ENCODE measurements around the gene PPCS. TPM values are rescaled to one million over a fixed set of nuclear protein-coding genes. Genes with fewer than 3 reads are reported as not detected.

PPCS gene
- total and polyA plus RNA-seq, 2 donors = 49.8 to 125 TPM

GRCh38 chr1:42433369-42433768, 23.0 kb upstream of the PPCS start:
- Histone ChIP-seq H3K27me3 (ENCODE audit: control insufficient read depth in 2 of 2, insufficient read depth in 1 of 2, low read length in 1 of 2) (no peaks in the 10 kb centered on the region), H3K4me1 (ENCODE audit: control insufficient read depth in 2 of 2, insufficient read depth in 2 of 2, low read length in 2 of 2) (peaks cover 0 to 2% of the 10 kb centered on the region in 2 donors), H3K36me3 (ENCODE audit: control insufficient read depth in 2 of 2, insufficient read depth in 2 of 2, low read length in 1 of 2) (no peaks in the 10 kb centered on the region), H3K27ac (ENCODE audit: low read depth in 1 of 2, low read length in 1 of 2) (no peak overlapping the region), H3K4me3 (ENCODE audit: low read length in 2 of 2) (no peak overlapping the region), H3K9me3 (ENCODE audit: control insufficient read depth in 2 of 2, insufficient read depth in 1 of 2, low read length in 1 of 2) (no peaks in the 10 kb centered on the region)
- no peak for DNase-seq (ENCODE audit: low read depth in 6 of 9, low spot score in 9 of 9)
- WGBS = 98% methylated on average over 6 of the region's 6 CpGs

DNA sequence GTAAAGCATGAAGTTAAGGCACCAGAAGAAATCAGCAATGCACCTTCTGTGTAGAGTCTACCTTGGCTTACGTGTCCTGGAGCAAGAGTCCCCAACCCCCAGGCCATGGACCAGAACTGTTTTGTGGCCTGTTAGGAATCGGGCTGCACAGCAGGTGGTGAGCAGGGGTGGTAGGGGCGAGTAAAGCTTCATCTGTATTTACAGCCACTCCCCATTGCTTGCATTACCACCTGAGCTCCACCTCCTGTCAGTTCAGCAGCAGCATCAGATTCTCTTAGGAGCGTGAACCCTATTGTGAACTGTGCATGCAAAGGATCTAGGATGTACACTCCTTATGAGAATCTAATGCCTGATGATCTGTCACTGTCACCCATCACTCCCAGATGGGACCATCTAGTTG, 22.0 kb upstream of the PPCS start:
- no peak overlapping the region for H3K4me3 ChIP-seq (ENCODE audit: low read length in 2 of 2)
- H3K36me3 ChIP-seq (ENCODE audit: control insufficient read depth in 2 of 2, insufficient read depth in 2 of 2, low read length in 1 of 2) = no peaks in the 10 kb centered on the region
- no peak for DNase-seq (ENCODE audit: low read depth in 6 of 9, low spot score in 9 of 9)
- H3K27ac ChIP-seq (ENCODE audit: low read depth in 1 of 2, low read length in 1 of 2) = no peak overlapping the region
- H3K27me3 ChIP-seq (ENCODE audit: control insufficient read depth in 2 of 2, insufficient read depth in 1 of 2, low read length in 1 of 2) = no peaks in the 10 kb centered on the region
- 97% methylated on average over 4 of the region's 4 CpGs for WGBS
- H3K9me3 ChIP-seq (ENCODE audit: control insufficient read depth in 2 of 2, insufficient read depth in 1 of 2, low read length in 1 of 2) = no peaks in the 10 kb centered on the region
- peaks cover 0 to 2% of the 10 kb centered on the region in 2 donors for H3K4me1 ChIP-seq (ENCODE audit: control insufficient read depth in 2 of 2, insufficient read depth in 2 of 2, low read length in 2 of 2)

DNA sequence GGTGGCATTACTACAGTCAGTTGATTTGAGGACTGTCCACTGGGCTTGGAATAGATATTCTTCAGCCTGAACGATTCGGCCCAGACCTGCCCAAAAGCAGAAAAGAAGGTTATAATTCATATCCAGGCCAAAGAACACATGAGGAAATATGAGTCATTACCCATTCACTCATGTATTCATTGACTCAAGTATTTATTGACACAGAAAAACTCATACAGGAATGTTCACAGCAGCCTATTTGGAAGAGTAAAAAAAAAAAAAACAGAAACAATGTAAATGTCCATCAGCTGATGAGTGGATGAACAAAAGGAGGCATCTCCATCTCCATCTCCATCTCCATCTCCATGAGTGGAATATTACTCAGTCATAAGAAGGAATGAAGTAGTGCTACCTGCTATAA, 16.4 kb upstream of the PPCS start:
- Histone ChIP-seq H3K36me3 (ENCODE audit: control insufficient read depth in 2 of 2, insufficient read depth in 2 of 2, low read length in 1 of 2) (no peaks in the 10 kb centered on the region), H3K9me3 (ENCODE audit: control insufficient read depth in 2 of 2, insufficient read depth in 1 of 2, low read length in 1 of 2) (no peaks in the 10 kb centered on the region), H3K27me3 (ENCODE audit: control insufficient read depth in 2 of 2, insufficient read depth in 1 of 2, low read length in 1 of 2) (no peaks in the 10 kb centered on the region), H3K27ac (ENCODE audit: low read depth in 1 of 2, low read length in 1 of 2) (no peak overlapping the region), H3K4me3 (ENCODE audit: low read length in 2 of 2) (no peak overlapping the region), H3K4me1 (ENCODE audit: control insufficient read depth in 2 of 2, insufficient read depth in 2 of 2, low read length in 2 of 2) (no peaks in the 10 kb centered on the region)
- no peak for DNase-seq (ENCODE audit: low read depth in 6 of 9, low spot score in 9 of 9)
- WGBS = 98% methylated on average over 2 of the region's 2 CpGs

GRCh38 chr1:42442662-42443061, 13.7 kb upstream of the PPCS start:
- Histone ChIP-seq H3K36me3 (ENCODE audit: control insufficient read depth in 2 of 2, insufficient read depth in 2 of 2, low read length in 1 of 2) (no peaks in the 10 kb centered on the region), H3K27me3 (ENCODE audit: control insufficient read depth in 2 of 2, insufficient read depth in 1 of 2, low read length in 1 of 2) (no peaks in the 10 kb centered on the region), H3K4me3 (ENCODE audit: low read length in 2 of 2) (no peak overlapping the region), H3K9me3 (ENCODE audit: control insufficient read depth in 2 of 2, insufficient read depth in 1 of 2, low read length in 1 of 2) (no peaks in the 10 kb centered on the region), H3K4me1 (ENCODE audit: control insufficient read depth in 2 of 2, insufficient read depth in 2 of 2, low read length in 2 of 2) (no peaks in the 10 kb centered on the region), H3K27ac (ENCODE audit: low read depth in 1 of 2, low read length in 1 of 2) (no peak overlapping the region)
- no peak for DNase-seq (ENCODE audit: low read depth in 6 of 9, low spot score in 9 of 9)
- WGBS = 78% methylated on average over 2 of the region's 2 CpGs

GRCh38 chr1:42449256-42449655, 7.1 kb upstream of the PPCS start:
- Histone ChIP-seq H3K27me3 (ENCODE audit: control insufficient read depth in 2 of 2, insufficient read depth in 1 of 2, low read length in 1 of 2) (no peaks in the 10 kb centered on the region), H3K27ac (ENCODE audit: low read depth in 1 of 2, low read length in 1 of 2) (no peak overlapping the region), H3K9me3 (ENCODE audit: control insufficient read depth in 2 of 2, insufficient read depth in 1 of 2, low read length in 1 of 2) (no peaks in the 10 kb centered on the region), H3K4me3 (ENCODE audit: low read length in 2 of 2) (no peak overlapping the region), H3K4me1 (ENCODE audit: control insufficient read depth in 2 of 2, insufficient read depth in 2 of 2, low read length in 2 of 2) (no peaks in the 10 kb centered on the region), H3K36me3 (ENCODE audit: control insufficient read depth in 2 of 2, insufficient read depth in 2 of 2, low read length in 1 of 2) (no peaks in the 10 kb centered on the region)
- no peak for DNase-seq (ENCODE audit: low read depth in 6 of 9, low spot score in 9 of 9)

GRCh38 chr1:42450061-42450460, 6.3 kb upstream of the PPCS start:
- Histone ChIP-seq H3K36me3 (ENCODE audit: control insufficient read depth in 2 of 2, insufficient read depth in 2 of 2, low read length in 1 of 2) (no peaks in the 10 kb centered on the region), H3K27me3 (ENCODE audit: control insufficient read depth in 2 of 2, insufficient read depth in 1 of 2, low read length in 1 of 2) (no peaks in the 10 kb centered on the region), H3K4me1 (ENCODE audit: control insufficient read depth in 2 of 2, insufficient read depth in 2 of 2, low read length in 2 of 2) (no peaks in the 10 kb centered on the region), H3K9me3 (ENCODE audit: control insufficient read depth in 2 of 2, insufficient read depth in 1 of 2, low read length in 1 of 2) (no peaks in the 10 kb centered on the region), H3K4me3 (ENCODE audit: low read length in 2 of 2) (no peak overlapping the region), H3K27ac (ENCODE audit: low read depth in 1 of 2, low read length in 1 of 2) (no peak overlapping the region)
- WGBS = 97% methylated on average over 1 of the region's 1 CpG
- peak in 1 of 9 donors; percentile 7 for DNase-seq (ENCODE audit: low read depth in 6 of 9, low spot score in 9 of 9)

- 95% methylated on average over 4 of the region's 4 CpGs for WGBS
- peaks cover 0 to 7% of the 10 kb centered on the region in 2 donors for H3K9me3 ChIP-seq (ENCODE audit: control insufficient read depth in 2 of 2, insufficient read depth in 1 of 2, low read length in 1 of 2)
- DNase-seq (ENCODE audit: low read depth in 6 of 9, low spot score in 9 of 9) = no peak
- peaks cover 11 to 16% of the 10 kb centered on the region in 2 donors for H3K4me1 ChIP-seq (ENCODE audit: control insufficient read depth in 2 of 2, insufficient read depth in 2 of 2, low read length in 2 of 2)
- no peak overlapping the region for H3K27ac ChIP-seq (ENCODE audit: low read depth in 1 of 2, low read length in 1 of 2)
- peaks cover 0 to 6% of the 10 kb centered on the region in 2 donors for H3K36me3 ChIP-seq (ENCODE audit: control insufficient read depth in 2 of 2, insufficient read depth in 2 of 2, low read length in 1 of 2)
- H3K4me3 ChIP-seq (ENCODE audit: low read length in 2 of 2) = no peak overlapping the region
- no peaks in the 10 kb centered on the region for H3K27me3 ChIP-seq (ENCODE audit: control insufficient read depth in 2 of 2, insufficient read depth in 1 of 2, low read length in 1 of 2)
Measured at GRCh38 chr1:42453386-42453785, 3.0 kb upstream of the PPCS start.

DNA sequence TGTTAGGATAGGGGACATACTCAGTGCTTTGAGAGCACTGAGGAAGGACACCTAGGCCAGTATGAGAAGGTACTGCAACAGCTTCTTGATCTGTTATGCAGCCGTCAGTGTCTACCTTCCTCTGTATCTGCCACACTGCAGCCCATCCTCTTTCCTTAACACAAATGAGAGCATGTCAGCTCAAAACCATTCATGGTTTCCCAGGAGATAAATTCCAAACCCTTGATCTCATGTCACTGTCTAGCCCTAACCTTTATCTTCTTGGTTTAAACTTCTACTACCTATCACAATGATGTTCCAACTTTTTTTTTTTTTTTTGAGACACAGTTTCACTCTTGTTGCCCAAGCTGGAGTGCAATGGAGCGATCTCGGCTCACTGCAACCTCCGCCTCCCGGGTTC, 1.9 kb upstream of the PPCS start:
- Histone ChIP-seq H3K4me3 (ENCODE audit: low read length in 2 of 2) (no peak overlapping the region), H3K4me1 (ENCODE audit: control insufficient read depth in 2 of 2, insufficient read depth in 2 of 2, low read length in 2 of 2) (peaks cover 11 to 16% of the 10 kb centered on the region in 2 donors), H3K27me3 (ENCODE audit: control insufficient read depth in 2 of 2, insufficient read depth in 1 of 2, low read length in 1 of 2) (no peaks in the 10 kb centered on the region), H3K27ac (ENCODE audit: low read depth in 1 of 2, low read length in 1 of 2) (peak overlapping the region in 1 of 2 donors; percentile 40), H3K36me3 (ENCODE audit: control insufficient read depth in 2 of 2, insufficient read depth in 2 of 2, low read length in 1 of 2) (peaks cover 0 to 15% of the 10 kb centered on the region in 2 donors), H3K9me3 (ENCODE audit: control insufficient read depth in 2 of 2, insufficient read depth in 1 of 2, low read length in 1 of 2) (peaks cover 0 to 7% of the 10 kb centered on the region in 2 donors)
- DNase-seq (ENCODE audit: low read depth in 6 of 9, low spot score in 9 of 9) = no peak
- WGBS = 97% methylated on average over 5 of the region's 5 CpGs

DNA sequence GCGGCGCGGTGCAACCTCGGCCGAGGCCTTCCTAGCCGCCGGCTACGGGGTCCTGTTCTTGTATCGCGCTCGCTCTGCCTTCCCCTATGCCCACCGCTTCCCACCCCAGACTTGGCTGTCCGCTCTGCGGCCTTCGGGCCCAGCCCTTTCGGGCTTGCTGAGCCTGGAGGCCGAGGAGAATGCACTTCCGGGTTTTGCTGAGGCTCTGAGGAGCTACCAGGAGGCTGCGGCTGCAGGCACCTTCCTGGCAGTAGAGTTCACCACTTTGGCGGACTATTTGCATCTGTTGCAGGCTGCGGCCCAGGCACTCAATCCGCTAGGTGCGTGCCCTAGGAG, 379 bp downstream of the PPCS start:
- Histone ChIP-seq H3K4me1 (ENCODE audit: control insufficient read depth in 2 of 2, insufficient read depth in 2 of 2, low read length in 2 of 2) (peaks cover 11 to 16% of the 10 kb centered on the region in 2 donors), H3K36me3 (ENCODE audit: control insufficient read depth in 2 of 2, insufficient read depth in 2 of 2, low read length in 1 of 2) (peaks cover 4 to 31% of the 10 kb centered on the region in 2 donors), H3K9me3 (ENCODE audit: control insufficient read depth in 2 of 2, insufficient read depth in 1 of 2, low read length in 1 of 2) (peaks cover 0 to 7% of the 10 kb centered on the region in 2 donors), H3K4me3 (ENCODE audit: low read length in 2 of 2) (peak overlapping the region; percentile 58 to 89), H3K27me3 (ENCODE audit: control insufficient read depth in 2 of 2, insufficient read depth in 1 of 2, low read length in 1 of 2) (no peaks in the 10 kb centered on the region), H3K27ac (ENCODE audit: low read depth in 1 of 2, low read length in 1 of 2) (peak overlapping the region; percentile 95 to 97)
- DNase-seq (ENCODE audit: low read depth in 6 of 9, low spot score in 9 of 9) = peak in 8 of 9 donors; percentile 42 to 85 (median 62)
- WGBS = 1% methylated on average over 23 of the region's 23 CpGs

DNA sequence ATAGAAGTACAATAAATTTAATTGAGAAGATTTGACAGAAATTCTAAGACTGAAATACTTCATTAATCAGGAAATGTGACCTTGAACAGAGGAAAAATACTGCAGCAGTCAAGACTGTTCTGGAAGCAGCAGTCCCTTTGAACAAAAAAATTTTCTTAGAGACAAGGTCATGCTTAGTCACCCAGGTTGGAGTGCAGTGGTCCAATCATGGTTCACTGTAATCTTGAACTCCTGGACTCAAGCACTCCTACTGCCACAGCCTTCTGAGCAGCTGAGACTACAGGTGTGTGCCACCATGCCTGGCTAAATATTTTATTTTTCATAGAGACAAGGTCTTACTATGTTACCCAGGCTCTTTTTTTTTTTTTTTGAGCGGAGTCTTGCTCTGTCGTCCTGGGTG, 4.9 kb downstream of the PPCS start:
- Histone ChIP-seq H3K27ac (ENCODE audit: low read depth in 1 of 2, low read length in 1 of 2) (no peak overlapping the region), H3K9me3 (ENCODE audit: control insufficient read depth in 2 of 2, insufficient read depth in 1 of 2, low read length in 1 of 2) (peaks cover 0 to 3% of the 10 kb centered on the region in 2 donors), H3K4me3 (ENCODE audit: low read length in 2 of 2) (no peak overlapping the region), H3K4me1 (ENCODE audit: control insufficient read depth in 2 of 2, insufficient read depth in 2 of 2, low read length in 2 of 2) (peaks cover 18 to 20% of the 10 kb centered on the region in 2 donors), H3K27me3 (ENCODE audit: control insufficient read depth in 2 of 2, insufficient read depth in 1 of 2, low read length in 1 of 2) (peaks cover 0 to 8% of the 10 kb centered on the region in 2 donors), H3K36me3 (ENCODE audit: control insufficient read depth in 2 of 2, insufficient read depth in 2 of 2, low read length in 1 of 2) (peaks cover 4 to 31% of the 10 kb centered on the region in 2 donors)
- 100% methylated on average over 2 of the region's 2 CpGs for WGBS
- DNase-seq (ENCODE audit: low read depth in 6 of 9, low spot score in 9 of 9) = no peak

All from thymus (tissue), 11 donors.